CD4-positive, alpha-beta T cell treated with Interferon alpha-2 for 1 hour (primary cell): ENCODE measurements around the gene SGCA.
A peak's percentile ranks its signal among the peaks of the same experiment; 100 is the strongest.

ENCODE experiments used
- DNase-seq, 2 donors: peaks; one replicate each; pipeline ENCODE4 v3.0.0-alpha.2; 2020 to 2022

Gene SGCA

GRCh38 chr17:50134206-50135110, 31.3 kb upstream of the SGCA start:
- DNase-seq: no peak

DNA sequence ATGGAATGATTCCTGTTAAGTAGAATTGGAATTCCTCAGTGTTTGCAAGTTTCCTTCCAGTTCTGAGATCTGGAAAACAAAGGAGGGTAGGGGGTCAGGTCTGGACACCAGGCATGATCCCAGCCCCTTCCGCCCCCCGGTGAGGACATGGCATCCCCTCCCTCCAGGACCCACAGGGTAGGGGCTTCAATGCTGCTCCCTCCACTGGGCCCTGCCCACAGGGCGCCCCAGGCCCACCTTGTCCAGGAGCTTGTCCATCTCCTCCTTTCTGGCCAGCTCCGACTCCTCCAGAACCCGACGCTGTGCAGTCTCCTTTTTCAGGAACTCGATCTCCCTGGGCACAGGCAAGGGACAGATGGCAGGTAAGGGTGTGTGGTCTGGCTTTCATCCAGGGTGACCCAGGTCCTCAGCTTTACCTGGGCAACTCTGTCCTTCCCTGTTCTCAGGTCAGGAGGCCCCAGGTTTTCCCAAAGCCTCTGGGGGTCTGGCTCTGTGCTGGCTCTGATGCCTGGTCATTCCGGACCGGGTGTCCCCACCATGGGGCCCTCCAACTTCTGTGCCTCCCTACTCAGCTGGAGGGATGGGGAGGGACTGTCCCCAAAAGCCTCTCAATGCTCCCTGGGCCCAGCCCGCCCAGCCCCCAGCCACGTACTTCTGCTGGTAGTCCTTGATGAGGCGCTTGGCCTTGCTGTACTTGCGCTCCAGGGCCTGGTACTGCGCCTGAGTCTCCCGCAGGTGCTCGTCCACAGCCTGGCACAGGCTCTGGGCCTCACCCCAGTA, 30.3 kb upstream of the SGCA start:
- DNase-seq: no peak

DNA sequence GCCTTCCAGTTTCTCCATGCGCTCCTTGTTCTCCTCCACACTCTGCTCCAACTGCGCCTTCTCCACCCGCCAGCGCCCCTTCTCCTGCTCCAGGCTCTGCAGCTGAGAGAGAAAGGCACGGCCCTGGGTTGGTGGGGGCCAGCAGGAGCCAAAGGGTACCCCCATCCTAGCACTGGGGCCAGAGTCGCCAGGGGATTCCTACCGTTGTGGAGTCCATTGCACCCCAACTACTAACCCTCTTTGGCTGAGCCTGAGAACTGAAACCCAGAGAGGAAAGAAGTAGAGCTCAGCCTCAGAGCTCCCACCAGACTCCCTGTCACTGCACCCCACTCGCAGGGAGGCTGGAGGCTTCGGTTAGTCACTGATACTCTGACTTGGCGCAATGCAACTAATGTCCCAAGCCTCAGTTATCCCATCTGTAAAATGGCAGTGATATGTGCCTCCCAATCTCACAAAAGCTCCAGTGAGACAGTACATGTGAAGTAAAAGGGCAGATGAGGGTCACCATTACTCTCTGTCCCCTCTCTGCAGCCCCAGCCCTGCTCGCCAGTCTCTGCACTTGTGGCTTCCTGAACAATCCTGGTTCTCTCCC, 29.6 kb upstream of the SGCA start:
- no peak for DNase-seq

GRCh38 chr17:50137042-50137441, 28.8 kb upstream of the SGCA start:
- DNase-seq: no peak

GRCh38 chr17:50139185-50139783, 26.5 kb upstream of the SGCA start:
- no peak for DNase-seq

DNA sequence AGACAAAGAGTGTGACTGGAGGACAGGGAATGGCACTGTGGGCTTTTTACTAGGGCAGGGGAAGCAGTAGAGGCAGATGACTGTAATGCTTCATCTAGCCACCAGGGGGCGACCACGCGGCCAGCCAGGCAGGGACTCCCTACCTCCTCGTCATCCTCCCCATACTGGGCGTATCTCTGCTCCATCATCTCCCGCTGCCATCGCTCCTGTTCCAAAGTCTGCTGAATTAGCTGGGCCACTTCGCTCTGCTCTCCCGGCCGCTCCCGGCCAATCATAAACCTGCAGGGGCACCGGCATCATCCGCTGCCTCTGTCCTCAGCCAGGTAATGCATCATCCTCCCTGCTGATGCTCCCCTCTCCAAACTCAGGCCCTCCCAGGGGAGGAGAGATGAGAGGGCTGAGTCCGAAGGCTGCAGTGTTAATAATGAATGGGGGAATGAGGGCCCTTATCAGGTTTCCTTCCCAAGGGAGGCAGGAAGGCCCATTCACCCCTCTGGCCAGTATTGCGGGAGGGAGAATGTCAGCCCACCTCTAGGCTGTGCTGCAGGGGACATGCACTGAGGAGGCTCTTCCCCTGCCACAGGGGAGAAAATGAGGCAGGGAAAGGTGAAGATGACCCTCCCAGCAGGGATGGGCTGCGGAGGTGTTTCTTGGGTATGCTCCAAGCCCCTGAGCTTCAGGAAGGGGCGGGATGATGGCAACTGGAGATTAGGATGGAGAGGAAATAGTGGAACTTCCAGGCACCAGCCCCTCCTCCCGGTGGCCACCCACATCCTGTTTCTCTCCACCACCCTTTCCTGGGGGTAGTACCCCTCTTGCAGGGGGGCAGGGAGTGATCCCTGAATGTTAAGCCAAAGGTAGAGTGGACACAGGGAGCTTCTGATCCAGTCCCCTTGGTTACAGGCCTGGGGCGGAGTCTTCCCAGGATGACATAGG, 25.6 kb upstream of the SGCA start:
- DNase-seq: peak; percentile 79 to 86

GRCh38 chr17:50141026-50141744, 24.6 kb upstream of the SGCA start:
- DNase-seq: no peak

- DNase-seq: peak in 1 of 2 donors; percentile 21
These were observed 24.1 kb upstream of the SGCA start for GRCh38 chr17:50141745-50142110.

DNA sequence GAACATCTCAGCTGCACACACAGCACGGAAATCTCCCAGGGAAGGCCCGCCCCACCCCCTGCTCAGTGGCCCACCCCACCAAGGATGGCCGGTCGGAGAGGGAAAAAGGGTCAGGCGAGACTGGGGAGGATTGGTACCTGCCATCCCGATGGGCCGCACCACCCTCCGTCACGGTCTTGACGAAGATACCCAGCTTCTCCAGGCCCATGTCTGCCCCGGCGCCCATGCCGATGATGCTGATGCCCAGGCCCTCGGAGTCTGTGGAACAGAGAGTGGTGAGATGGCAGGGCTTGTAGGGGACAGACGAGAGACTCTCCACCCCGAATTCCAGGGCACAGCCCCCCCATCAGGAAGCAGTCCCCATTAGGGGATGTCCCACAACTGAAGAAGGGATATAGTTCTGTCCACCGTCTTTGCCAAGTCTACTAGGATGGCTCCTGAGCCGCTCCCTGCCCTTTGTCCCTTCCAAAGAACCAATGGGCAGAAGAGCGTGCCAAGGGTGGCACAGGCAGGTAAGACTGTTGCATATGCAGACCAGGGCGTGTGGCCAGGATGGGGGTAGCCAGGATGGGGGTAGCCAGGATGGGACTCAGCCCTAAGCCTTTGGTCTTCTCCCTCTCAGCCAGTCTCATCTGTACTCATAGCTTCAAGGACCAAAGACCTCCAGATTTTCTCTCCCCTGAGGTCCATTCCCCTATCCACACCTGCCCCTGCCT, 22.2 kb upstream of the SGCA start:
- no peak for DNase-seq

DNA sequence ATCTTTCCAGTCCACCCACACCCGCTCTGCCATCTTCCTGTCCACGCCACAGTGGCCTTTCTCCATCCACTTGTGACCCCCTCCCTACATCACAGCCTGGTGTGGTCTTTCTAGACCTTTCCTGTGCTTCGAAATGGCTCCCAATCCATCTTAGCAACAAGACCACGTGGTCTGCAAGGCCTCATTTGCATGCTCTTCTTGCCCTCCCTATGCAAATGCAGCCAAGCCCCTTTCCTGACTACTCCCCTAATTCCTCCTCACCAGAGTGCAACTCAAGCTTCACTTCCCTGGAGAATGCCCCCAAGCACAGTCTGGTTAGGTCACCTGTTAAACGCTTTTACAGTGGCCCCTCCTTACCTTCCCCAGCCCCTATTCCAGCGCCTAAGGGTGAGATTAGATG, 21.4 kb upstream of the SGCA start:
- DNase-seq: no peak

GRCh38 chr17:50144845-50145531, 20.8 kb upstream of the SGCA start:
- no peak for DNase-seq

GRCh38 chr17:50145532-50146229, 20.1 kb upstream of the SGCA start:
- no peak for DNase-seq

DNA sequence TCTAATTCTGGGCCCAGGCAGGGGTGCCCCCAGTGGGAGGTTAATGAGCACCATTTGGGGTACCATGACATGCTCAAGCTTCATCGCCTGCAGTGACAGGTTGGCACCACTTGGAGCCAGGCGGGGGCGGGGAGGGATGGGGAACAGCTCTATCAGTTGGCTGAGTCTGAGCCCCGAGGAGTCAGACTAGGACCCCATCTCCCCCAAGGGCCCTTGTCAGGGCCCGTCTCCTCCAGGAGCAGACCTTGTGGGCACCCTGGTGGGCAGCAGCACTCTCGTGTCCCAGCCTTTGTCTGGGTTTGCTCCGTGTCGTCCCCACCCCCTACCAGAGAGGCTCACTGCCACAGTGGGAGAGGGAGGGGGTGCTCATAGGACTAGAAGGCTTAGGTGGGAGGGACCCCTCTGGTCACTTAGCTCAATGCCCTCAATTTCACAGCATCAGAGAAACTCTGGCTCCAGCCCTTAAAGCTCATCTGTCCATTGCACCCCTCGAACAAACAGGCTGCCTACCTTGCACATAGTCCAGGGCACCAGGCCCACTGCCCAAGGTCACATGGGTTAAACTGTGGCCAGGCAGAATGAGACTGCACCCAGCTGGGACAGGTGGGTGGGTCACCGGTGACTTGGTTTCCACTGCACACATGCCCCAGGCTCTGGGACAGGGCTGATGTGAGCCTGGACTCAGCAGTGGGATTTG, 19.4 kb upstream of the SGCA start:
- DNase-seq: no peak

DNA sequence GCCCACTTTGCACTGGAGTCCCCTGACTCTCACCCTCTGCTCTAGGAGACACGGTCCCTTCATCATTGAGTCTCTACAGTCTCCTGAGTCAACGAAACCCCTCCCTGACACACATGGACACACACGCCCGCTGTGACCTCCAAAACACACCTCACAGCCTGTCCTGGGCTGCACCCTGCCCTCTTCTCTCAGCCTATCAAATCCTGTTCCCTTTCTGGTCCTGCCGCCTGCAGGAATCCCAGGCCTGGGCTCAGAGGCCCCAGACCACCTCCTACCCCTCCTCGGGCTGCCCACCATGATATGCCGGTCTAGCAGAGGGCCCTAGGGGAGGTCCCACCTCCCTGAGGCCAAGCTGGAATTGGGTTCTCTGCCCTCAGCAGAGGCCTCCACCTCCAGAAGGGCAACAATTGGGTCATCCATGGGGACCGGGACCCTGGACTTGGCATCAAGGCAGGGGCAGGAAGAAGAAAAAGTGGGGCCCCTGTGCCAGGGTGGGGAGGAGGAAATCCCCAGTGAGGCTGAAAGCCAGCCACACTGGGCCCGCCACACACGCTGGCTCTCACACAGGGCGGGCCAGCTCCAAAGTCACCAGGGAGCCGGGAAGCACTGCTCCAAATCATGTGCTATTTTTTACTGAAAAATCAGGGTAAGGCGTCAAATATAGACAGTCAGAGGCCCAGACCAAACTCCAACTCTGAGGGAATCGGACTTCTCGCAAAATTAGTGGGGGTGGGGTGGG, 18.7 kb upstream of the SGCA start:
- DNase-seq: no peak

GRCh38 chr17:50147841-50148225, 18.0 kb upstream of the SGCA start:
- no peak for DNase-seq

- DNase-seq: peak; percentile 74 to 84
These were observed 17.3 kb upstream of the SGCA start for GRCh38 chr17:50148226-50149090.

GRCh38 chr17:50149091-50149416, 16.8 kb upstream of the SGCA start:
- no peak for DNase-seq
